HepG2 (cell line): ENCODE results near the gene SMURF2. TPM values are rescaled to one million over a fixed set of nuclear protein-coding genes. Genes with fewer than 3 reads are reported as not detected.

ENCODE experiments used
- ATF7 ChIP-seq, 2 experiments: fragments of 450-650 bp in 1 of 2; sonication (generic) in 1 of 2; formaldehyde crosslinking in 1 of 2; IDR thresholded peaks; 2 replicates each; pipeline versions ENCODE4 v1.4.0 to v1.6.1; 2016 to 2020; ENCODE audit warnings: antibody characterized with exemption in 1 of 2, mild to moderate bottlenecking in 1 of 2, missing genetic modification reagents in 1 of 2
- CBFB ChIP-seq: sonication (generic); formaldehyde crosslinking; IDR thresholded peaks from 2 replicates; pipeline ENCODE4 v1.4.0; 2020; ENCODE audit warnings: missing genetic modification reagents
- CEBPG ChIP-seq: IDR thresholded peaks from 2 replicates; pipeline ENCODE4 v1.6.1; 2016
- ETS1 ChIP-seq: sonication (generic); formaldehyde crosslinking; IDR thresholded peaks from 2 replicates; pipeline ENCODE4 v1.4.0; 2020; ENCODE audit warnings: missing genetic modification reagents
- FOSL1 ChIP-seq: sonication (generic); formaldehyde crosslinking; IDR thresholded peaks from 2 replicates; pipeline ENCODE4 v1.9.0; 2021; ENCODE audit warnings: missing genetic modification reagents, borderline replicate concordance
- FOSL2 ChIP-seq: sonication (generic); formaldehyde crosslinking; IDR thresholded peaks from 2 replicates; pipeline ENCODE4 v1.4.0; 2020; ENCODE audit warnings: missing genetic modification reagents
- FOXA3 ChIP-seq: IDR thresholded peaks from 2 replicates; pipeline ENCODE4 v1.6.1; 2016; ENCODE audit warnings: missing genetic modification reagents, missing compliant biosample characterization
- HNF4A ChIP-seq: sonication (generic); formaldehyde crosslinking; IDR thresholded peaks from 2 replicates; pipeline ENCODE4 v1.4.0; 2020; ENCODE audit warnings: missing genetic modification reagents
- IRF2 ChIP-seq: IDR thresholded peaks from 2 replicates; pipeline ENCODE4 v1.6.1; 2018; ENCODE audit warnings: missing genetic modification reagents, missing compliant biosample characterization
- JUND ChIP-seq: sonication (generic); formaldehyde crosslinking; IDR thresholded peaks from 2 replicates; pipeline ENCODE4 v1.8.0; 2022; ENCODE audit warnings: mild to moderate bottlenecking, missing genetic modification reagents
- MED8 ChIP-seq: sonication (generic); formaldehyde crosslinking; IDR thresholded peaks from 2 replicates; pipeline ENCODE4 v1.8.1; 2023; ENCODE audit warnings: mild to moderate bottlenecking, missing genetic modification reagents; ENCODE audit not compliant: insufficient replicate concordance
- NFATC3 ChIP-seq: sonication (generic); formaldehyde crosslinking; IDR thresholded peaks from 2 replicates; pipeline ENCODE4 v1.5.1; 2020; ENCODE audit warnings: mild to moderate bottlenecking, missing genetic modification reagents
- NFKB2 ChIP-seq: sonication (generic); formaldehyde crosslinking; IDR thresholded peaks from 2 replicates; pipeline ENCODE4 v1.4.0; 2020; ENCODE audit warnings: missing genetic modification reagents, borderline replicate concordance
- PAX8 ChIP-seq: sonication (generic); formaldehyde crosslinking; IDR thresholded peaks from 2 replicates; pipeline ENCODE4 v1.8.0; 2022; ENCODE audit warnings: mild to moderate bottlenecking, missing genetic modification reagents, borderline replicate concordance
- SALL1 ChIP-seq: sonication (generic); formaldehyde crosslinking; IDR thresholded peaks from 2 replicates; pipeline ENCODE4 v1.8.0; 2022; ENCODE audit warnings: mild to moderate bottlenecking, missing genetic modification reagents
- THYN1 ChIP-seq: sonication (generic); formaldehyde crosslinking; IDR thresholded peaks from 2 replicates; pipeline ENCODE4 v1.8.1; 2023; ENCODE audit warnings: low read depth, mild to moderate bottlenecking, moderate library complexity, missing genetic modification reagents, borderline replicate concordance
- U2AF1 ChIP-seq: fragments of 200-400 bp; formaldehyde crosslinking; optimal IDR thresholded peaks from 2 replicates; pipeline ENCODE3; 2017; ENCODE audit warnings: mild to moderate bottlenecking, low read depth, low read length
- YY1 ChIP-seq: IDR thresholded peaks from 2 replicates; pipeline ENCODE4 v1.6.1; 2011; ENCODE audit warnings: low read length, low read depth, moderate library complexity, mild to moderate bottlenecking; ENCODE audit not compliant: insufficient read depth, insufficient replicate concordance
- ZFP90 ChIP-seq: sonication (generic); formaldehyde crosslinking; IDR thresholded peaks from 2 replicates; pipeline ENCODE4 v1.8.0; 2022; ENCODE audit warnings: missing genetic modification reagents, mild to moderate bottlenecking, inconsistent platforms, borderline replicate concordance
- ZFY ChIP-seq: sonication (generic); formaldehyde crosslinking; IDR thresholded peaks from 2 replicates; pipeline ENCODE4 v1.4.0; 2020; ENCODE audit warnings: missing genetic modification reagents
- ZKSCAN1 ChIP-seq: fragments of 150-350 bp; IDR thresholded peaks from 2 replicates; pipeline ENCODE4 v1.6.1; 2014; ENCODE audit warnings: low read length
- ZKSCAN5 ChIP-seq: sonication (generic); formaldehyde crosslinking; IDR thresholded peaks from 2 replicates; pipeline ENCODE4 v1.5.1; 2020; ENCODE audit warnings: mild to moderate bottlenecking, missing genetic modification reagents
- ZNF138 ChIP-seq: sonication (generic); formaldehyde crosslinking; IDR thresholded peaks from 2 replicates; pipeline ENCODE4 v1.5.0; 2020; ENCODE audit warnings: mild to moderate bottlenecking, low read depth, missing genetic modification reagents
- ZNF225 ChIP-seq: sonication (generic); formaldehyde crosslinking; IDR thresholded peaks from 2 replicates; pipeline ENCODE4 v1.4.0; 2020; ENCODE audit warnings: mild to moderate bottlenecking, missing genetic modification reagents
- ZNF256 ChIP-seq: sonication (generic); formaldehyde crosslinking; conservative IDR thresholded peaks from 2 replicates; pipeline ENCODE4 v1.4.0; 2020; ENCODE audit warnings: missing genetic modification reagents
- polyA plus RNA-seq, 8 experiments: library from polyadenylated mRNA; depleted of rRNA in 3 of 8; stranded (reverse) in 7 of 8; unstranded in 1 of 8; fragments of >200 nt; fragmentation: Illumina TruSeq in 4 of 8; extraction: Trizol in 4 of 8; gene quantifications; 2 replicates each; pipeline versions ENCODE4 v1.2.1 to v1.2.3, GENCODE V29; 2011 to 2016; ENCODE audit warnings: low read depth in 4 of 8, missing spikeins in 1 of 8, mixed read lengths in 1 of 8; ENCODE audit not compliant: insufficient read depth in 1 of 8
- total RNA-seq, 5 experiments: library from RNA; depleted of rRNA; stranded (reverse); fragments of >200 nt; fragmentation: Illumina TruSeq; extraction: Trizol; gene quantifications; 2 replicates each; pipeline ENCODE4 v1.2.3, GENCODE V29; 2016; ENCODE audit warnings: low read depth in 1 of 5
- TF ChIP-seq, protein P1 (sequence below): sonication (generic); formaldehyde crosslinking; IDR thresholded peaks from 2 replicates; pipeline ENCODE4 v1.4.0; 2020; ENCODE audit warnings: missing genetic modification reagents, borderline replicate concordance

SMURF2 gene
- total and polyA plus RNA-seq, 2 of the 13 experiments (the other 11 are each of a cell fraction or from before 2014, with no cell fraction given) = 14.9 to 24.3 TPM

DNA sequence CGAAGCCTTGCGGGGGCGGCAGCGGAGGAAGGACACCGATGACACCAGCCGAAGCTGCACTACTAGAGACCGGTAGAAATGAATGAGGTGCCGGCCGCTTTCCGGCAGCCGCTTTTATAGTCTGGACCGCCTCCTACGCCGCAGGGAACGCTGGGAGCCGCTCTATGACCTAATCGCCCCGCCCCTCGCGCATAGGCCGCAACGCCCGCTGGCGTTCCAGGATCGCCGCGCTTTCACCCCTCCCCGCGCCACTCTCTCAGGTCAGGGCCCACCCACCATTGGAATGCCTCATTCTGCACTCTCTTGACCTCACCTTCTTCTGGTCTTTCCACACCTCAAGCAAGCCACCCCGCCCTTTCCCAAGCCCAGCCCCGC, 155.9 kb downstream of the SMURF2 start, which contains the start of gene DDX5 (continued):
- TF ChIP-seq ETS1 (CRISPR knock-in tag) (peak; percentile 29), MED8 (no peak), NFATC3 (CRISPR knock-in tag) (no peak), ZNF138 (CRISPR knock-in tag) (no peak; the same call in 1 of the 2 replicates), IRF2 (peak; percentile 64), ZFP90 (CRISPR knock-in tag) (no peak), ZKSCAN1 (0 out of 2 replicates have a peak, but pooled peaks have one; percentile 38), ZKSCAN5 (CRISPR knock-in tag) (no peak), THYN1 (CRISPR knock-in tag) (no peak), SALL1 (CRISPR knock-in tag) (0 out of 2 replicates have a peak, but pooled peaks have one; percentile 7), ZNF256 (CRISPR knock-in tag) (peak; percentile 73; the same call in 1 of the 2 replicates), PAX8 (CRISPR knock-in tag) (no peak), FOSL2 (peak; percentile 62), ATF7 (IDR thresholded peaks at IDR 0.05) (peak; percentile 81; the same call in 1 of the 2 replicates), ATF7 (CRISPR knock-in tag; IDR thresholded peaks at IDR 0.05) (peak; percentile 87), ZFY (CRISPR knock-in tag) (peak; percentile 93), JUND (no peak; the same call in 1 of the 2 replicates), YY1 (peak; percentile 79), CEBPG (CRISPR knock-in tag) (peak; percentile 40; the same call in 1 of the 2 replicates), CBFB (CRISPR knock-in tag) (peak; percentile 60), FOXA3 (CRISPR knock-in tag) (peak; percentile 54; the same call in 1 of the 2 replicates), HNF4A (peak; percentile 31; the same call in 1 of the 2 replicates), ZNF225 (CRISPR knock-in tag) (peak; percentile 69; the same call in 1 of the 2 replicates), FOSL1 (CRISPR knock-in tag) (no peak), U2AF1 (no peak), NFKB2 (CRISPR knock-in tag) (no peak; the same call in 1 of the 2 replicates)
- TF ChIP-seq, protein P1, sequence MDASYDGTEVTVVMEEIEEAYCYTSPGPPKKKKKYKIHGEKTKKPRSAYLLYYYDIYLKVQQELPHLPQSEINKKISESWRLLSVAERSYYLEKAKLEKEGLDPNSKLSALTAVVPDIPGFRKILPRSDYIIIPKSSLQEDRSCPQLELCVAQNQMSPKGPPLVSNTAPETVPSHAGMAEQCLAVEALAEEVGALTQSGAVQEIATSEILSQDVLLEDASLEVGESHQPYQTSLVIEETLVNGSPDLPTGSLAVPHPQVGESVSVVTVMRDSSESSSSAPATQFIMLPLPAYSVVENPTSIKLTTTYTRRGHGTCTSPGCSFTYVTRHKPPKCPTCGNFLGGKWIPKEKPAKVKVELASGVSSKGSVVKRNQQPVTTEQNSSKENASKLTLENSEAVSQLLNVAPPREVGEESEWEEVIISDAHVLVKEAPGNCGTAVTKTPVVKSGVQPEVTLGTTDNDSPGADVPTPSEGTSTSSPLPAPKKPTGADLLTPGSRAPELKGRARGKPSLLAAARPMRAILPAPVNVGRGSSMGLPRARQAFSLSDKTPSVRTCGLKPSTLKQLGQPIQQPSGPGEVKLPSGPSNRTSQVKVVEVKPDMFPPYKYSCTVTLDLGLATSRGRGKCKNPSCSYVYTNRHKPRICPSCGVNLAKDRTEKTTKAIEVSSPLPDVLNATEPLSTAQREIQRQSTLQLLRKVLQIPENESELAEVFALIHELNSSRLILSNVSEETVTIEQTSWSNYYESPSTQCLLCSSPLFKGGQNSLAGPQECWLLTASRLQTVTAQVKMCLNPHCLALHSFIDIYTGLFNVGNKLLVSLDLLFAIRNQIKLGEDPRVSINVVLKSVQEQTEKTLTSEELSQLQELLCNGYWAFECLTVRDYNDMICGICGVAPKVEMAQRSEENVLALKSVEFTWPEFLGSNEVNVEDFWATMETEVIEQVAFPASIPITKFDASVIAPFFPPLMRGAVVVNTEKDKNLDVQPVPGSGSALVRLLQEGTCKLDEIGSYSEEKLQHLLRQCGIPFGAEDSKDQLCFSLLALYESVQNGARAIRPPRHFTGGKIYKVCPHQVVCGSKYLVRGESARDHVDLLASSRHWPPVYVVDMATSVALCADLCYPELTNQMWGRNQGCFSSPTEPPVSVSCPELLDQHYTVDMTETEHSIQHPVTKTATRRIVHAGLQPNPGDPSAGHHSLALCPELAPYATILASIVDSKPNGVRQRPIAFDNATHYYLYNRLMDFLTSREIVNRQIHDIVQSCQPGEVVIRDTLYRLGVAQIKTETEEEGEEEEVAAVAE = peak; percentile 45; the same call in 1 of the 2 replicates
